ENCODE results near the gene LGI4.
"Not testable (repeated sequence)": the region's sequence is repeated elsewhere in the genome, so short reads cannot be mapped to it uniquely, and the experiment has no call there.

LGI4 gene

DNA sequence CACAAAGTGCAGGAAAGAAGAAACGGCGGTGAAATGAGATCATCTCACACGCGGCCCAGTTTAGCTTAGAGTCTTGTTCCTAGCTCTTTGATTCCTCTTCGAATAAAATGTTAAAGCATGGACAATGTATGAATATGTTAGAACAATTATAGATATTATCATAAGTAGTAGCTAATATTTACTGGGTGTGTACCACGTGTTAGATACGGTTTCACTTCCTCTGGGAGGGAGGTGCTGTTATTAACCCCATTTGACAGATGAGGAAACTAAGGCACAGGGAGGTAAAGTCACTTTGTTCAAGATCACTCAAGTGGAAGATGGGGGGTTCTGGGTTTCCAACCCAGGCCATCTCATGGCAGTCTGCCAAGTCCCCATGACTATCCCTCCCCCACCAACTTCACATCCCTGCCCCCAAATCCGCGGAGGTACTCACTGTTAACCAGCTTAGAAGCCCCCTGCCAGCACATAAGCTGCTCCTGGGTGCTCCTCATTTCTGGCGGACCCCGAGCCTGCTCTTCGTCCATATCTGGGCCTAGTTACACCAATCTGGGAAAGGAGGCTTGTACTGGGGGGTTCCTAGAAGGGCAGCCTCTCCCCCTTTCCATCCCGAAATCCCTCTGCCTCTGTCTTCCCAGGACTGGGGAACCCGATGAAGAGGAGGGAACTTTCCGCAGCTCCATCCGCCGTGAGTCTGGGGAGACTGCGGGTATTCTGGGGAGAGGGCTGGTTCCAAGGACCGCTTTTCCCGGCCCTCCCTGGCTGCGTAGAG is 7.2 kb upstream of the LGI4 start:
- no peak for DNase-seq (ENCODE audit: low spot score)

DNA sequence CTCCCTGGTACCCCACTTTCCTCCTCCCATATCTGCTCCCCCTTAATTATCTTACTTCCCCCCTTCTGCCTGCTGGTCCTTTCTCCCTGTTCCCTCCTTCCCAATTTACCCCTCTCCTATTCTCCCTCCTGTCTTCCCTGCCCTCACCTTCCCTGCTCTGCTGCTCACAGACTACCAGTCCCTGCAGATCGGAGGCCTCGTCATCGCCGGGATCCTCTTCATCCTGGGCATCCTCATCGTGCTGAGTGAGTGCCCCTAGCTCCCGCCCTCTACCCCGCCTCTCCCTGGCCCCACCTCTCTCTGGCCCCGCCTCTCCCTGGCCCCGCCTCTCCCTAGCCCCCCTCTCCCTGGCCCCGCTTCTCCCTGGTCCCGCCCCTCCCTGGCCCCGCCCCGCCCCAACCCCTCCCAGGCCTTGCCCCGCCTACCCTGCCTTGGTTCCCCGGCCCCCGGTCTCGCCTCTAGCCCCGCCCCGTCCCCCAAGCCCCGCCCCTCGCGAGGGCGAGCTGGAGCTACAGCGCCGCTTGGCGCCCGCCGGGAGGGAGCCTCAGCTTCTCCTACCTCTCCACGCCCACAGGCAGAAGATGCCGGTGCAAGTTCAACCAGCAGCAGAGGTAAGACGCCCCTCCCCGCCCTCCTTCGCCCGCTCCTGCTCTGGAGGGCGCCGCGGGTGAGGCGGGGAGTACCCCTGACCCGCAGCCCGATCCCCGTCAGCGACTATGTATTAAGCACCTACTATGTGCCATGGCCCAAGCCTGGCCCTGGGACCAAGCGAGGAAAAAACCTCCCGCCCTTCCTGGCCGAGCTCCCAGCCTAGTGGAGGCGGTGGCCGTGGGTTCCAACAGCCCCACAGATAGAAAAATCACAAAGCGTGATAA is 6.3 kb upstream of the LGI4 start:
- peak; percentile 91 for DNase-seq (ENCODE audit: low spot score)

GRCh38 chr19:35140207-35140961 is 5.5 kb upstream of the LGI4 start:
- DNase-seq (ENCODE audit: low spot score): no peak

GRCh38 chr19:35138305-35138892 is 3.5 kb upstream of the LGI4 start, which contains the start of gene FXYD1:
FXYD1 (plus strand) TSS chr19:35138824; CDS start chr19:35140080, 1,256 bp downstream.
- DNase-seq (ENCODE audit: low spot score): no peak

GRCh38 chr19:35136977-35137702 is 2.3 kb upstream of the LGI4 start:
- no peak for DNase-seq (ENCODE audit: low spot score)

- DNase-seq (ENCODE audit: low spot score): no peak
These were observed 1.4 kb upstream of the LGI4 start for GRCh38 chr19:35136231-35136630.

- DNase-seq (ENCODE audit: low spot score): peak; percentile 60
These were observed 590 bp upstream of the LGI4 start for GRCh38 chr19:35135389-35135909.

DNA sequence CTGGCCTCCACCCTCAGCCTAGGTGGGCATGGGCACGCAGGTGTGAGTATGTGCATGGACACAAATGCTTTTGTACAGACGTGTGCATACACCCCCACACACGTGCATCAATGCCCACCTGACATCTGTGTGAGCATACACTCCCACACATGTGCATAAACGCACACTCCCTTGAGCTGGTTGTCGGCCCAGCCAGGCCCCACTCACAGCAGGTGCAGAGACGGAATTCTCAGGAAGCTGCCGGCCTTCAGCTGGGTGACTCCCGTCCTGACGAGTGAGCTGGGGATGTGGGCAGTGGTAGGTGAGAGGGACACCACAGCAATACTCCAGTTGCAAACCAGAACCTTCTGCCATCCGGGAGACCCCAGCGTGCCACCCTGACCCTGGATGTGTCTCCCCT is 1.0 kb downstream of the LGI4 start:
- no peak for DNase-seq (ENCODE audit: low spot score)

DNA sequence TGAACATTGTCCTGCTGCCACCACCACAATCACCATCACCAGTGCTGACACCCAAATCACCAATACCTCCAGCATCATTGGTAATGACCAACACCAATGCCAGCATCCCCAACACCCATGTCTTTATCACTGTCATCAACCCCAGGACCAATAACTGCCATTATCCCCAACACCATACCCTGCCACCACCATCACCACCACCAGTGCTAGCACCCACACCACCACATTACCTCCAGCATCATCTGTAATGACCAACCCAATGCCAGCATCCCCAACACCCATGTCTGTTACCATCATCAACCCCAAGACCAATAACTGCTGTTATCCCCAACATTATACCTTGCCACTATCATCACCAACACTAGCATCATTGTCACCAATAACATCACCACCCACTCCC is 2.6 kb downstream of the LGI4 start:
- no peak for DNase-seq (ENCODE audit: low spot score)

DNA sequence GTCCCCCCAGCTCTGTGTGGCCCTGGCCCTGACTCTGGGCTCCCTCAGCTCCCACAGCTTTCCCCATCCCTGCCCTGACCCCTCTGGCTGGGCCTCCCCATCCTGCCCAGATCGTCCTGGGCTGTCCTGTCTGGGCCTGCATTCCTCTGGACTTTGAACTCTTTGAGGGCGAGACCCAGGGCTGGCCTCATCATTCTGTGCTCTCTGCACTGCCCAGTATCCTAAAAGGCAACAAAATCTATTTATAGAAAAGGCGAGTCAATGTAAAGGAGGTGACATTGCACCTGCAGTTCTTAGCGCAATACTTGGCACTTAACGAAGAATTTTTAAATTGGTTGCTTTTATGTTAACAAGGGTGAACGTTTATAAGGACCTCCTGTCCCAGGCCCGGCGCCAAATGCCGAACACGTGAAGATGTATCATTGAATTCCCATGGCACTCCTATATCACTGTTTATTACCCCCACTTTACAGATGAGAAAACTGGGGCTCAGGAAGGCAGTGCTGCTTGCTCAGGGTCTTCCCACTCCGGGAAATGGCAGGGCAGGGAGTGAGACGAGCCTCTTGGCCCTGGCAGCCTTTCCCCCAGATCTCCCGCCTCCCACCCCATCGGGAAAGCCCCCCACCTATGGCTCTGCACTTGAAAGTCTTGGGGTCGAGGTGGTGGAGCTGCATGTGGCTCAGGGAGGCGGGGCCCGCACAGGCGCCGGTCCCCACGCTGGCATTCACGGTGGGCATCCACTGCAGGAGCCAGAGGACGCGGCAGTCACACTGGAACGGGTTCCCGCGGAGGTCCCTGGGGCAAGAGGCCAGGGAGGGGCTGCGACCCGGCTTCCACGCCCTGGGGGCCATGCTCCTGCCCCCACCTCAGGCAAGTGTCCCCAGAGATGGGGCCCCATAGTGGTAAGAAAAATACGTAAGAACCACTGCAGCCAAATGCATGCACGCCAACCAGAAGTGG is 3.8 kb downstream of the LGI4 start:
- DNase-seq (ENCODE audit: low spot score): no peak

DNA sequence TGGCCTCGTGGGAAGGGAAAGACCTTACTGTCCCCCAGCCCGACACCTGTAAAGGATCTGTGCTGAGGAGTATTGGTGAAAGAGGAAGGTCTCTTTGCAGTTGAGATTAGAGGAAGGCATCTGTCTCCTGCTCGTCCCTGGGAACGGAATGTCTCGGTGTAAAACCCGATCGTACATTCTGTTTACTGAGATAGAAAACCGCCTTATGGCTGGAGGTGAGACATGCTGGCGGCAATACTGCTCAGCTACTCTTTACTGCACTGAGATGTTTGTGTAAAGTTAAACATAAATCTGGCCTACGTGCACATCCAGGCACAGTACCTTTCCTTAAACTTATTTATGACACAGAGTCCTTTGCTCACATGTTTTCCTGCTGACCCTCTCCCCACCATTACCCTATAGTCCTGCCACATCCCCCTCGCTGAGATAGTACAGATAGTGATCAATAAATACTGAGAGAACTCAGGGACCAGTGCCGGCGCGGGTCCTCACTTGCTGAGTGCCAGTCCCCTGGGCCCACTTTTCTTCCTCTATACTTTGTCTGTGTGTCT is 5.1 kb downstream of the LGI4 start:
- DNase-seq (ENCODE audit: low spot score): not testable (repeated sequence)

DNA sequence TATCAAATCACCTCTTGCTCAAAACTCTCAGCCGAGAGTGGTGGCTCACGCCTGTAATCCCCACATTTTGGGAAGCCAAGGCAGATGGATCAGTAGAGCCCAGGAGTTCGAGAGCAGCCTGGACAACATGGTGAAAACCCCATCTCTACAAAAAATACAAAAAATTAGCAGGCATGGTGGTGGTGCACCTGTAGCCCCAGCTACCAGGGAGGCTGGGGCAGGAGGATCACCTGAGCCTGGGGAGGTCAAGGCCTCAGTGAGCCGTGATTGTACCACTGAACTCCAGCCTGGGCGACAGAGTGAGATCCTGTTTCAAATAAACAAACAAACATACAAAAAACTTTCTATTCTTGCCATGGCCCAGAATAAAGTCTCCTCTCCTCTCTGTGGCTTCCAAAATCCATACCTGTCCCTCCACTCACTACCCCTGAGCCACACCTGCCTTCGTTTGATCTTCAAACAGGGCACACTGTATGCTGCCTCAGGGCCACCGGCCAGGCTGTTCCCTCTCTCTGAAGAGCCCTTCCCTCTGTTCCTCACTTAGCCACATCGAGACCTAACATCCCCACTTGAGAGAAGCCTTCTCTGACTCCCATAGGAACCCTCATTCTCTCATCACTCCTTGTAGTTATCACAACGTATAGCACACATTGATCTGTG is 6.3 kb downstream of the LGI4 start:
- no peak for DNase-seq (ENCODE audit: low spot score)

GRCh38 chr19:35127871-35128270 is 7.0 kb downstream of the LGI4 start:
- no peak for DNase-seq (ENCODE audit: low spot score)

- no peak for DNase-seq (ENCODE audit: low spot score)
These were observed 8.3 kb downstream of the LGI4 start for GRCh38 chr19:35126624-35126959.

DNA sequence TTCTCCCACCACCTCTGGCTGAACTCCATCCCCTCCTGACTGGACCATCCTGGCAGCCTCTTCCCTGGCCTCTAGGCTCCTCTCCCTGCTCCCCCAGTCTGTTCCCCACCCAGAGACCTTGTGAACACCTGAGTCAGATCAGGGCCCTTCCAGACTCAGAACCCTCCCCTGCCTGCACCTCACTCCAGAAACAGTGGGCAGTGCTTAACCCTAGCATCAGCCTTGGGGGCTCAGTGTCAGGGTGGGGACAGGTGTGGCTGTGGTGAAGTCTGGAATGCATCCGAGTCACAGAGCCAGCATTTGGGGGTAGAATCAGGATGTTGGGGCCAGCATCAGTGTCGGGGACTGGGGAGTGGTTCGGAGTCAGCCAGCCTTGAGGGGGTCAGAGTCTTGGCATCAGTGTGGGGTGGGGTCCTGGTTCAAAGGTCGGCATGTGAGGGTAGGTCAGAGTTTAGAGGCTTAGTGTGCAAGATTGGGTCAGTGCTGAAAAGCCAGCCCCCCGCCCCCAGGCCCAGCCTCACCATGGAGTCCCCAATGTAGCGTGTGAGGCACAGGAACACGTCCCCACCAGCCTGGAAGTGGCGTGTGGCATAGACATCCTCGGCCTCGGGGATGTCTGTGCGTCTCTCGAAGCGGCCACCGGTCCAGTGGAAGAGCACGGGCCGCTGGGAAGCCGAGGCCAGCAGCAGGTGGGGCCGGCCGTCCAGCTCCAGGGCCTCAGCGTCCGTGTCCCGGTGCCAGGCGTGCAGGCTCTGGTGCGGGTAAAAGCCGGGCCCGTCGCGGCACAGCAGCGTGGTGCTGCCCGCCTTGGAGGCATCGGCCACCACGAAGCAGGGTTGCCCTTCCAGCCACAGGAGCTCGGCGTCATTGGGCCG is 8.9 kb downstream of the LGI4 start:
- no peak for DNase-seq (ENCODE audit: low spot score)

GRCh38 chr19:35125270-35125717 is 9.6 kb downstream of the LGI4 start:
- no peak for DNase-seq (ENCODE audit: low spot score)

DNA sequence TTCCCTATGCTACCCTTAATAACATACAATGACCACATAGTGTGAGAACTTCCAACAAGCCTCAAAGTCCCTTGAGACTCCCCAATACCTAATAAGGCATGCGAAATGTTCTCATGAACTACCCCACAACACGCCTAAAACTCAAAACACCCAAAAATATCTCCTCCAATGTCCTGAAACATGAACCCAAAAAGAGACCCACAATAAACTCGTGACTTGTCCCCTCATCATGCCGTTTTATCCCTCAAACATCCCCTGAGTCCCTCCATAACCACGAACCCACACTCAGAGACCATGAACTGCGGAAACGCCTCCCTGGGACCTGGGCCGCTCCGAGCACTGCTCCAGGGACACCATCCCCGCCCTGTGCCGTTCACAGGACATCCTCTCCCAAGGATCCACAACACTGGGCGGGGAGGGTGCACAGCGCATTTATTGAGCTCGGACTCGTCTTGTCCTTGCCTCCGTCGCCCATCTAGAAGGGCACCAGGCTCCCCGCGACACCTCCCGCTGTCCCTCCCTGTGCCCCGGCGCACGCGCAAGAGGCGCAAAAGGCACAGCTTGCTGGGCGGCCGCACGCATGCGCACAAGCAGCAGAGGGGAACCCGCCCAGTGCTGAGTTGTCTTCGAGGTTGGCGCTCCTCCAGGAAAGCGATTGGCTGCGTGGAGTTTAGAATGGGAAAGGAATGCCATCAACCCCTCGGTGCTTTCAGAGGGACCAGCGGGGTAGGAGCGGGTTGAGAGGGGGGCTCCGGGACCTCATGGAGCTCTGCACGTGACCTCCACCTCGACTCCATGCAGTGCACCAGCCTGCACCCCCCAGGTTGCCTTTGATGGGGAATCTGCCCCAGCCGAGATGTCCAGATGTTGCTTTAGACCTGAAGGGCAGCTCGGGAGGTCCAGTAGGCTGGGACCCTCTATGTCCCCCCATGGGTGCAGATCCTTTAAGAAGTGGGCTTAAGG is 10.5 kb downstream of the LGI4 start:
- peak; percentile 96 for DNase-seq (ENCODE audit: low spot score)

Measured in RKO (cell line).